Eye (tissue), 1 donor: ENCODE measurements around the gene POLR3A.
A peak's percentile ranks its signal among the peaks of the same experiment; 100 is the strongest.

Source experiments
- DNase-seq: peaks from one replicate; pipeline ENCODE4 v3.0.0-alpha.2; 2015

The POLR3A gene

DNA sequence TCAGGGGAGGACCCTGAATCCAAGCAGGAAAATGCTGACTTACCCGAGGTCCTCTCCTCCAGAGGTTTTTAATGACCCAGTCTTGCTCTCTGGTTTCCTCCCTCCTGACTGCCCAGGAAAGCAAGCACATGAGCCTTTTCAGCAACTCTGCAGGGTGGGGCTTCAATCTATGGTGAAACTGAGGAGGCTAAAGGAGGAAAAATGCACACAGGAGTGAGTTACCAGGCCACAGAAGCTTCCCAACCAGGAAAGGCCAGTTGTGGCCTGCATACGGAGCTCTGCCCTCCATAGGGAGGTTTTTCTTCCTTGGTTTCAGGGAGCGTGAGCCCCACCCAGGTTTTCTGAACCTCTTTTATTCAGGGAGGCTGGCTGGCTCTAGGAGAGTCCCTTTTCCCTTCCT, 88.7 kb downstream of the POLR3A start:
- DNase-seq, result no peak

DNA sequence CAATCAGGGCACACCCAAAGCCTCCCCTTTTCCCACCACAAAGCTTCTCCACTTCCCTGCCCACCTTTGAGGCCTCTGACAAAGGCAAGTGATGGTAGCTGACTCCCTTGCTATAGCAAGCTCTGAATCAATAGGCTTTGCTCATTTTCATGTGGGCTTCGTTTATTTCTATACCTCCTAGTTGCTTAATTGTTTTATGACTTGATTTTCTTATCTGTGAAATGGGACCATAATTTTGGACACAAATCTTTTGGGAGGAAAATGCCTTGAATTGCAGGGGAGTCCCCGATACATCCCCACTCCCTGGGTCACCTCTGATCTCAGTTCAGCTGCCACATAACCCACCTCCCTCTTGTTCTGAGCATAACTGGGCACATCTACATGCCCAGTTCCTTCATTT, 89.1 kb downstream of the POLR3A start:
- DNase-seq, result no peak

DNA sequence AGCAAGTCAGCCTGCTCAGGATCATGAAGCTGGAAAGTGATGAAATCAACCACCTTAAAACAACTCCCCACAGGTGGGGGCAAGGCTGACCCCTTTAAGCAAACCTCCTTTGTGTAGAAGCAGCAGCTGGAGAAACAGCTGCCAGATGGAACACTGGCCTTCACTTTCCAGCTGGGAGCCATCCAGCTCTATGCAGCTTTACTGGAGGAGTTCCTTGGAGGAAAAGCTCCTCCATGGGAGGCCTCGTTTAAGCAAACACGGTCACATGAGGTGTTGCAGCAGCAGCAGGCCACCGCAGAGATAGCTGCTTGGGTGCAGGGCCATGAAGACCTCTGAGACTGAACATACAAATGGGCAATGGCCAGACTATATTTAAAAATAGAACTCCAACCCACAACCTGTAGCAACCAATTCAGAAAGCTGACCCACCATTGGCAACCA, 89.7 kb downstream of the POLR3A start:
- peak; percentile 73 for DNase-seq

DNA sequence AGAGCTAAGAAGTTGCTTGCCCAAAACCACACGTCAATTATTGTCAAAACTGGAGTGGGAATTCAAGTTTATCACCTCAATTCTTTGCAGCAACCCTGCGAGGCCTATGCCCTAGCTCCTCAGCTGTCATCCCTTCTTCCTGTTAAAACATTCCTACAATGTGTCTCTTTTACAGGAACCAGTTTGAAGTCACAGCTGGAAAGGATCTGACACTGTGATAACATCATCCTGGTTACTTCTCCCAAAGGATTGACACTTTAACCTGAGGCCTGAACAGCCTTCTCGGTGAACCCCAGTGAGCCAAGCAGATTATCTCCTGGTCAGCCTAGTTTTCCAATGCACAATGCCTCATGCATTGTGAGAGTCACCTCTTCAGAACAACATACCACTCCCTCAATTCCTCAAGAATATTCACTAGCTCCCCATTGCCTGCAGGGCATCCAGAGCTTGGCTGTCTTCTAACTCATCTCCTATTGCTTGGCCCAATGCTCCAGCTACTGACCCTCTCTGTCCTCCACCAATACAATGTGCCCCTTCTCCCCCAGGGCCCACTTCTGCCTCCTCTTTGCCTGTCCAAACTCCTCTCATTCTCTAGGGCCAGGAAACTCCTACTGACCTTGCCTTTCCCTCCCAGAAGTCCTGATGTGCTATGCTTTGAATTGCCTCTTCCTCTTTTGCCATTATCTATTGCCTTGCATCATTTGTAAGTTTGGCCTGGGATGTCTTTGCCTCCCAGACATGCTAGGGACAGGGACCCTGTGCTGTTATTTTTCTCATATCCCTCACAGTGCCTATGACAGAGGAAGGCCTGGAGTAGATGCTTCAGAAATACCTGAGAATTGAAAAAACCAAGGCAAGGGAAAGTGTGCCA, 92.4 kb downstream of the POLR3A start:
- no peak for DNase-seq

DNA sequence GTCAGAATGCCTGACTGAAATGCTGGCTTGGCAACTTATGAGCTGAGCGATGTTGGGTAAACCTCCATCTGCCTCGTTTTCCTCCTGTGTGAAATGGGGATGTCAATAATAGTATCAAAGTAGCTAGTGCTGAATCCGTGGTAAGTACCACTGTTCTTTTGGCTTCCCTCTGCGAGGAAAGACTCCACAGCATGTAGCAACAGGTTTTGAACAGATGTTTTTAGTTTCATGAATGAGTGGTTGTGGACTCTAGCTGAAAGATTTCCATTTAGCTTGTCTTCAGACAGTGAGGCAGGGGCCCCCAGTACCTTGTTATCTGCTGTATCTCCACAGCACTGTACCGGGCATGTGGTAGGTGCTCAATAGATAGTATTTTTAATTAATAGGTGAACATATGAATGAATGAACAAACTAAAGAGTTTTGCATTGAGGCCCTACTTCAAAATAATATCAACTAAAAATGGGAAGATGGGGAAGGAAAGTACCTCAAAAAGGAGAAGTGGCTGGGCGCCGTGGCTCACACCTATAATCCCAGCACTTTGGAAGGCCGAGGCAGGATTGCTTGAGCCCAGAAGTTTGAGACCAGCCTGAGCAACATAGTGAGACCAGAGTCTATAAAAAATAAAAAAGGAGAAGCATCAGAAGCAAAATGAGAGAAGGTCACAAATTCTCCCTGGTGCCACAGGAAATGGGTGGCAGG, 97.1 kb downstream of the POLR3A start:
- DNase-seq, result peak; percentile 33

DNA sequence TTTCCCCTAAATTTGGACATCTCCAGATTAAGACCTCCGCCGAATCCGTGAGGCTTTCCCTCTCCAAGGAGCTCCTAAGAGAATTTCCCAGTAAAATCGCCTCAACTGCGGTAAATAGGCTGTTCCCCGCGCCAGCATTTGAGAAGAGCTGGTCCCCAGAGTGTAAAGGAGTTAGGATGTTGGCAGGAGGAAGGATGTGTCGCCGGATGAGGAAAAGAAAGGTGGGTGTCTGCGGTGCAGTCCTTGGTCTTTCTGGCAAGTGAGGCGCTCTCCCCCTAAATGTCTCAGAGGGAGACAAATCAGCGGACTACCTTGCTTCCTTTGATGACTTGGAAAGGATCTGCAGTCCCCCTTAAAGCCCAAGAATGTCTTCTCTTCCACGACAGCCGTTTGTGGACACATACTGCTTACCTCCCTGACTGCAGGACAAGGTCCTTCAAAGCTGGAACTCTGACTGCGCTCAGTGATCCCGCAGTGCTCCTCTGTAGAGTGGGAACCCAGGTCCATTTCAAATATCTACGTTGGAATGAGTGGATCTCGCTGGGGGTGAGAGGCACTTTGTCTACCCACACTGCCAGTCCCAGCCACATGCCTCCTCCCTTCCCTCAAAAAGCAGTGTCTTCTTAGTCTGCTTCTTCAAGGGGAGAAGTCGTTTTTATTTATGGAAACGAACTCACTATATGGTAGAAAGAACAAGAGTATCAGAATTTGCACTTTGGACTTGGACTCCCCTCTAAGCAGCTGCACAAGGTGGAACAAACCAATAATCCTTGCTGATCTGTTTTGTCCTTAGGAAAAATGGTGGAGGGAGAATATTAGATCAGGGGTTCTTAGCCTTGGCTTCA, 101.7 kb downstream of the POLR3A start:
- no peak for DNase-seq

DNA sequence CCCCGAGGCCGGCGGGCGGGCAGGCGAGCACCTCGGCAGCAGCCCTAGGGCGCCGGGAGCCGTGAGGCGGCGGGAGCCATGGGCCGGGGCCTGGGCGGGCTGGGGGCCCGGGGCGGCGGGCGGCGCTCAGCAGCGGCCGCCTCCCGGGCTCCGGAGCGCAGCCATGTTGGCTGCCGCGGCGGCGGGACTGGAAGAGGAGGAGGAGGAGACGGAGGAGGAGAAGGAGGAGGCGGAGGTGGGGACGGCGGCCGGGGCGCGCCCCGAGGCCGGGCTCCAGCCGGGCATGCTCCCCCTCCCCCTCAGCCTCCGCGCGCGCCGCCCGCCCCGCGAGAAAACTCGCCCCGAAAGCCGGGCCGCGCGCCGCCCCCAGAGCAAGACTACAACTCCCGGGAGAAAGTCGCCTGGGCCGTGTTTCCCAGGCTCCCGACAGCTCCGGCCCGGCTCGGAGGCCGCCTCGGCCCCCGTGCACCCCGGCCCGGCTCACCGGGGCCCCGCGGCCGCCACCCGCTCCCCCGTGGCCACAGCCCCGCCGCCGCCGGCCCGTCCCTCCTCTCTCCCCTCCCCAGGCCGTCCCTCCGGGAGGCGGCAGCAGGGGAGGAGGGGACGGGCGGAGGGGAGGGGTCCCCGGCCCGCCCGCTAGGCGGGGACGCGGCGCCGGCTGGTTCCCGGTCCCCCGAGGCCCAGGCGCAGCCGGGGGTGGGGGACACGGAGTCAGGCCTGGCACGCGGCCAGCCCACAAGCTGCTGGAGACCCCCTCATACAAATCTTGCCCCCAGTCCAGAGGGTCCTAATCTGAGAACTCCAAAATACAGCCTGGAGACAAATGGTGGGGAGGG, 102.5 kb downstream of the POLR3A start, which contains the start of gene DLG5:
DLG5 (minus strand) TSS at position 190 of the 836 bp plus-strand sequence. CDS start 235 bp downstream, outside the sequence.
- DNase-seq, result peak; percentile 80

DNA sequence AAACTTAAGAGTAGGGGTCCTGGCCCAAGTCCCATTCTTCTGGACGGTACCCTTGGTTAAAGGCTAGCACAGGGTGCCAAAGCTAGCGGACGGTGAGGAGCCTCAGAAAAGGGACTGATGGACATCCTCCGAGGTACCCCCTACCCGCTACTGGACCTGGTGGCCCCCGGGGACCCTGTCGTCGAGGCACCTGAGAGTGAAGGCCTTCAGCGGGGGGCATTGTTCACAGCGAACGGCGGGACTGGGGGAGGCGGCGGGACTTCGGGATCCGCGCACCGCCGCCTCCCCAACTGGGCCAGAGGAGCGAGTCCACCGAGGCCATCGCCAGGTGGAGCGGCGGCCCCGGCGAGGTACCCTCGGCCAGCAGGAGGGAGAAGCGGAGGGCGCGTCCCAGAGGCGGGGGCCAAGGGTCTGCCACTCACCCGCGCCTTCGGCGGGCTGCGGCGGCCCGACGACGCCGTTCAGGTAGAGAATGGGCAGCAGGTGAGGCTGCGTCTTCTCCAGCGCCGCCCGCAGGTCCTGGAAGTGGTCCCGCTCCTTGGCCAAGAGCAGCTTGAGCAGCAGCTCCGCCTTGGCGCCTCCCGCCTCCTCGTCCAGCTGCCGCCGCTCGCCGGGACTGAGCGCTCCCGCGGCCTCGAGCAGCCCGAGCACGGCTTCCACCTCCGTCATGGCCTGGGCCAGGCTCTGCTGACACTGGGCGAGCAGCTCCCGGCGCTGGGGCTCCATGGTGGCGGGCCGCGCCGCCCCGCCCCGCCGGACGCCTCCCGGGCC, 103.3 kb downstream of the POLR3A start:
- DNase-seq, result peak; percentile 78

DNA sequence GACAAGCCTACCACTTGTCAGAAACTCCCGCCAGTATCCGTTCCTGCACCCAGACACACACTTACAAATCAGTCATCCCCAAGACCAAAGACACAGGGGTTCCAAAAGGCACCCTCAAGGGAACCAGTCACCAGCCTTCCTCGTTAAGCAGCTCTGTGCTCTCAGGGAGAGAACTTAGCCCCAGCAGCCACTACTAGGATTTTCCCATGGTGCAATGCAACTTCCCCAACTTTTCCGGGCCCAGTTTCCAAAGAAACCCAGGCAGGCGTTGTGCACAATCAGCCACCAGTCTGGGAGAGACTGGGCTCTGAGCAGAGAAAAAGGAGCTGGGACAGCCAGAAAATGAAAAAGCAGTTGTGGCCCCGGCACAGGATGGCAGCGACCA, 103.9 kb downstream of the POLR3A start:
- peak; percentile 74 for DNase-seq

DNA sequence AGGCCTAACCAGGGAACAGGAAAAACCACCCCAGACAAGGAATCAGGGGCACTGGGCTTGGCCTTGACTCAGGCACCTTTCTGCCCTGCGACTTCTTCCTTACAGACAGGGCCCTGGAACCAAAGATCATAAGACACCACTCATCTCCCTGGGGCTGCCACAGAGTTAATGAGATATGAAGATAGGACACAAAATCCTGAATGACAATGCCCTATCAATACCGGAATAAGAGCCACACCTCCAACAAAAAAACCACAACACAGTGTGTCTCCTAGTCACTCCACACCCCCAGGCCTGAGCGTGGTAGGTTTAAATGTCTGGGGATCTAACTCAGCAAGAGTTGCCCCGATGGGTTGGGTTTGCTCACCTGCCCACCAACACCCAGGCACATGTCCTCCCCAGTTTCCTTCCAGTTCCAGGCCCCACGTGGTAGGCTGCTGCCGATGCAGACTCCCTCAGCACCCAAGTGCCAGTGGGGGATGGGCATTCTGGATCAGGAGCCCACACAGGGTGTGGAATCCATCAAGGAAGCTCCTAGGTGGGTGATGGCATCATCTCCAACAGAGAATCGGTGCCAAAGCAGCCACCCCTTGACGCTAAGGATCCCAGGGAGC, 106.6 kb downstream of the POLR3A start:
- no peak for DNase-seq

DNA sequence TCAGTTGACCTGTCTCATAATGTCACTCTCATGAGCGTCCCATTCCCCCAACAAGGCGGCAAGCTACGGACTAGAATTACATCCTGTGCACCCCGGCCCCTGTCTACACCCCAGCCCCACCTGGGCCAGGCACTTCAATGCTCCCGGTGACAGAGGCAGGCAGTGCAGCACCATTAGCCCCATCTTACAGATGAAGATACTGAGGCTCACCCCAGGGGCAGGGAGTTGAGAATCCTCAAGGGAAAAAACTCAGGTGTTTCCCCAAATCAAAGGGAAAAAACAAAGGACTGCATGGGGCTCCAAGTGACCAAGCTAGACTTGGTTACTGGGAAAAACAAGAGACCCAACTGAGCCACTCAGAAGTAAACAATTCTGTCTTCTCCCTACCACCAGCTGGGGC, 107.3 kb downstream of the POLR3A start:
- DNase-seq, result no peak

DNA sequence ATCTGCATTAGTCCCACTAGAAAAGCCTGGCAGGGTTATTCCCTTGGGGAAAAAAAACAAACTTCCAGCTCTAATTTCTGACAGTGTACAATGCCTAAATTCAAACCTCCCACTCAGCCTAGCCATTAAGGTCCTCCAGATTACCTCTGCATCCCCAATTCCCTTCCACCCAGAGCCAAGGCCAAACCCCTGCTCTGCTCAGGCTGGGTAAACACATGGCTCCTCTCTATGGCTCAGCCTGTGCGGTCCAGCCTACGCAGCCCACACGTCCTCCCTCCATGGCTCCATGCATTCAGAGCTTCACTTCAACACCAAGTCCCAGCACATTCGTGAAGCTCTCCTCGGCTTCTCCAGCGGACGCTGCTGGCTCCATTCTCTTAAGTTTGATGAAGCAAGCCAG, 107.9 kb downstream of the POLR3A start:
- no peak for DNase-seq

DNA sequence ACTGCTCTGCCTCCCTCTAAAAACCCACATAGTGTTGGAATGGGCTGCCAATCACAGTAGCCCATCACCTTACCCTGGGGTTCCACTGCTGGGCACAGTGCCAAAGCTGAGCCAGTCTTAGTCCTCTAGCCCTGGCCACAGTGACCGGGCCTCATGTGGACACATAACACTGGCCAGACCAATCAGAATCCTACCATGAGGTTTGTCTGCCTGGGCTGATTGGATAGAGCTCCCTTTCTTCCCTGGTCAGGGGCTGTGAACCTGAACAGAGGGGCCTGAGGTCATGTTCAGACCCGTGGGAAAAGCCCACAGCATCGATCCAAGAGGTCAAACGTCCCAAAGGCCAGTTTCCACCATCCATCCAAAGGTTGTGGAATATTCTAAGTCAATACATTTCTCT, 108.8 kb downstream of the POLR3A start:
- no peak for DNase-seq

DNA sequence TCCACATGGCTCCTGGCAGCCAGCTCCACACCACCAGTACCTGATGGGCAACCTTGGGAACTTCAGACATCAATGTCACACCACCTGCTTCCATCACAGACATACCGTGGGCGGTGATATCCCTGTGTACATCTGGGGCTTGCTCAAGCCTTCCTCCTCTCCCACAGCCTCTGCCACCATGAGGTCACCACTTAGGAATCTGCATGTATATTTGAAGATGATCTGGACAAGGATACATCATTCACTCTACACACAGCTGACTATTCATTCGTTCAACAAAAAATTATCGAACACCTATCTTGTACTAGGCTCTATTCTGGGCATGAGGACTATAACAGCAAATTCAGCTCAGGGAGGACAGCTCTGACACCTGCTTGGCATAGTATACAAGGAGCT, 109.6 kb downstream of the POLR3A start:
- DNase-seq, result peak; percentile 37
